HFF-Myc (cell line): ENCODE measurements around the gene FCMR.

ENCODE experiments used
- DNase-seq: peaks from one replicate; pipeline ENCODE4 v3.0.0-alpha.2; 2011; ENCODE audit warnings: low read depth; ENCODE audit errors: extremely low read depth
- H3K4me3 ChIP-seq: replicated peaks from 2 replicates; pipeline ENCODE4 v1.5.1; 2011; ENCODE audit warnings: low read depth, mild to moderate bottlenecking, control low read depth, low read length
- TF ChIP-seq, protein P1 (sequence below): IDR thresholded peaks from 2 replicates; pipeline ENCODE4 v1.5.1; 2012; ENCODE audit warnings: mild to moderate bottlenecking, low read depth, low read length, control low read depth; ENCODE audit errors: missing control alignments

The FCMR gene

DNA sequence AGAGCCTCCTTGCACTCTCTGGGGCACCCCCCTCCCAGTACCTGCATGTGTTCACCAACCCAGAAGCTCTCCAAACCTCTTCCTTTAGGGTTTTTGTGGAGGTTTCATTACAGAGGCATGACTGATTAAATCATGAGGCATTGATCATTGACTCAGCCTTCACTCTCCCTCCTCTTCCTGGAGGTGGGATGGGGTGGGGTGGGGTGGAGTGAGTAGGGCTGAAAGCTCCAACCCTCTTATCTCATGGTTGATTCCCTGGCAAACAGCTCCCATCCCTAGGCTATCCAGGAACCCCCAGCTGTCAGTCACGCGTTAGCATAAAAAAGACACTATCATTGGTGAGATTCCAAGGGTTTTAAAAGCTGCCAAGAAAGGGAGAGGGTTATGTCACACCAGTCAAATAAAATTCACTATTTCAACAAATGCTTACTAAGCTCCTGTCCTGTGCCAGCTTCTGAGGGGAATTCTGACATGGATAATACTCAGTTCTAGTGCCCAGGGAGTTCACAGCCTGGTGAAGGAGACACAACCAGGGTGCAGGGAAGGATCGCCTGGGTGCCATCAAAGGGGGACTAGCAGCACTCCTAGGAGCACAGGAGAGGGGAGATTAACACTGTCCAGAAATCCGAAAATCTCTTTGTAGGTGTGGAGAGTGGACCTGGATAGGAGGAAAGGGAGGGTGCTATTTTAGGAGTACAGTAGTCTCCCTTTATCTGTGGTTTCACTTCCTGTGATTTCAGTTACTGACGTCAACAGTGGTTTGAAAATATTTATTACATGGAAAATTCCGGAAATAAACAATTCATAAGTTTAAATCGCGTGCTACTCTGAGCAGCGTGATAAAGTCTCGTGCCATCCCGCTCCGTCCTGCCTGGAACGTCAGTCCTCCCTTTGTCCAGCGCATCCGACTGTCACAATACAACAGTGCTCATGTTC is 31.3 kb downstream of the FCMR start:
- DNase-seq, result no peak
- TF ChIP-seq, protein P1, sequence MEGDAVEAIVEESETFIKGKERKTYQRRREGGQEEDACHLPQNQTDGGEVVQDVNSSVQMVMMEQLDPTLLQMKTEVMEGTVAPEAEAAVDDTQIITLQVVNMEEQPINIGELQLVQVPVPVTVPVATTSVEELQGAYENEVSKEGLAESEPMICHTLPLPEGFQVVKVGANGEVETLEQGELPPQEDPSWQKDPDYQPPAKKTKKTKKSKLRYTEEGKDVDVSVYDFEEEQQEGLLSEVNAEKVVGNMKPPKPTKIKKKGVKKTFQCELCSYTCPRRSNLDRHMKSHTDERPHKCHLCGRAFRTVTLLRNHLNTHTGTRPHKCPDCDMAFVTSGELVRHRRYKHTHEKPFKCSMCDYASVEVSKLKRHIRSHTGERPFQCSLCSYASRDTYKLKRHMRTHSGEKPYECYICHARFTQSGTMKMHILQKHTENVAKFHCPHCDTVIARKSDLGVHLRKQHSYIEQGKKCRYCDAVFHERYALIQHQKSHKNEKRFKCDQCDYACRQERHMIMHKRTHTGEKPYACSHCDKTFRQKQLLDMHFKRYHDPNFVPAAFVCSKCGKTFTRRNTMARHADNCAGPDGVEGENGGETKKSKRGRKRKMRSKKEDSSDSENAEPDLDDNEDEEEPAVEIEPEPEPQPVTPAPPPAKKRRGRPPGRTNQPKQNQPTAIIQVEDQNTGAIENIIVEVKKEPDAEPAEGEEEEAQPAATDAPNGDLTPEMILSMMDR, result no peak
- H3K4me3 ChIP-seq, result no peak overlapping the region

DNA sequence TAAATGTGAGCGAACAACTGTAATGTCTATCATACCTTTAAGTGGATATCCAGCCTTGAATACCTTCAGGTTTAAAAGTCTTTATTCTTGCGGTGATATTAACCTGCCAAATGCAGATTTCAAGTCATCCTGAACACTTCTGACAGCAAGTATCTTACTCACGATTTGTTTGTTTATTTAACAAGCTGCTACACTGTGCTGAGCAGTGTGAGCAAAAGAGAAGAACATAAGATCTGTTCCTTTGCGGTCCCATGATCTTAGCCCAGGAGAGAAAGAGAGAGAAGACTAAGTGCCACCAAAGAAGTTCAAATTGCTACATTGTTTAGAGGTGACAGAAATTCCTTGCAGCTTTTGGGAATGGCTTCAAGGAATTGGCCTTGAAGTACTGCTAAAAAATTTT is 34.0 kb downstream of the FCMR start:
- no peak overlapping the region for H3K4me3 ChIP-seq
- TF ChIP-seq, protein P1, result no peak
- no peak for DNase-seq

DNA sequence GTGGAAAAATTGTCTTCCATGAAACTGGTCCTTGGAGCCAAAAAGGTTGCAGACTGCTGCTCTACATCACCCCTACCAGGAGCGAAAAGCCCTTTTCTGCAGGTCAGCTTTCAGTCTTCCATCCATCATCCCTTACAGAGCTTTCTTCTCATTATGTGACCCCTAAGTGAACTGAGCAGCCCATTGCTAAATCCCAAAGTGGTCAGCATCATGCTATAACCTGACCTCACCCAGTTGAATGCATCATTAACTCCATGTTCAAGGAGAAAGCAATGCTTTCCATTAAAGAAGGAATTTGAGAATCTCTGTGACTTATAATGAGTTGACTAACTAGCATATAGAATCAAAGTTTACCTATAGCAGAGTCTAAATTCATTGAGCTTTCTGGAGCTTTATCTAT is 34.9 kb downstream of the FCMR start:
- no peak for DNase-seq
- H3K4me3 ChIP-seq, result no peak overlapping the region
- TF ChIP-seq, protein P1, result no peak

DNA sequence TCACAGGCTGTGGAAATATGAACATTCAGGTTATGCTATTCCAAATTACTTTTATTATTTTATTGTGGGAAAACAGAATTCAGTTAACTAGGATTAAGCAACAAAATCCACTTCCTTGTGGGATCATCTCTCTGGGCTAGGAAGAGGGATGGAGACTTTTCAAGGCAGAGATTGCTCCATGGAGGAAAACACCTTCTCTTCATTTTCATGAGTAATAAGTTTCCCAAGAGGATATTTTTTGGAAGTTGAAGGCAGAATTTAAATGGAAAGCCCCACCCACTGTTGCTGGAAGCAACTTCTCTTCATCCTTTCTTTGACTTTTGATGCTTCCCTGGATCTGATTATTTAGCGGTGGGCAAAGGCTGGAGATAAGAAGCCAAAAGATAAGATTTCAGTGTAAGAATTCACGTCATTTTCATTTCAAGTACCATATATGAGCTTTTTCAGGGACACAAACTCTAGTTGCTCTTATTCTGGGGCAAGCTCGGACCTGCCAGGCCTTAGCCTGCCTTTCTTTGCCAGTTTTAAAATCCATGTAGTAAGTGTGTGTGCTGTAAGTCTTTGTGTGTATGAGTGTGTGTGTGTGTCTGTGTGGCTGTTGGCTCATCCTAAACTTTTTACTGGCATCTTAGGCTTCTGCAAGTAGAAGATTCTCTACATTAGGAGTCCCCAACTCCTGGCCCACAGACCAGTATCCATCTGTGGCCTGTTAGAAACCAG is 36.2 kb downstream of the FCMR start:
- TF ChIP-seq, protein P1, result no peak
- no peak for DNase-seq
- H3K4me3 ChIP-seq, result no peak overlapping the region

DNA sequence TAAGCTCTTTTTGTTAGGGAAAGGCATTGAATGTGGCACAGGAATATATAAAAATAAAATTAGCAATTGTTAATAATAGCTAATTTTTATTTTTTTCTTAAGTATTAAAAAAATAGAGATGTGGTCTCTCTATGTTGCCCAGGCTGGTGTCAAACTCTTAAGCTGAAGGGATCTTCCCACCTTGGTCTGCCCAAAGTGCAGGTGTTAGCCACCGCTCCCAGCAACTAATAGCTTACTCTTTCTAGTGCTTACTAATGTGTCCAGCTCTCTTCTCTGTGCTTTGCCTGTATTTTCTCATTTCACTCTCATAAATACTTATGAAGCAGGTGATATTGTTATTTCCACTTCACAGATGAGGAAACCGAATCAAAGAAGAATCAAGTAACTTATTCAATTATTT is 37.9 kb downstream of the FCMR start:
- no peak for DNase-seq
- H3K4me3 ChIP-seq, result no peak overlapping the region
- TF ChIP-seq, protein P1, result no peak

DNA sequence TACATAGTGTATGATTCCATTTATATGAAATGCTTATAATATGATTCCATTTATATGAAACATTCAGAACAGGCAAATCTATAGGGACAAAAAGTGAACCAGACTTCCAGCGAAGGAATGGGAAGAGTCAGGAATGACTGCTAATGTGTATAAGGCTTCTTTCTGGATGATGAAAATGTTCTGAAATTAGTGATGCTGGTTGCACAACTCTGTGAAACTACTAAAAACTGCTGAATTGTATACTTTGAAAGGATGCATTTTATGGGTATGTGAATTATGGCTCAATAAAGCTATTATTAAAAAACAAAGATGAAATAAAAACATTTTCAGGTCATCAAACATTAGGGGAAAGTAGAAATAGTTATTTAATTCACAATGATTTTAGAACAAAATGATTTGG is 38.6 kb downstream of the FCMR start:
- no peak overlapping the region for H3K4me3 ChIP-seq
- DNase-seq, result no peak
- TF ChIP-seq, protein P1, result no peak
